Pericardium fibroblast (primary cell): ENCODE results near the gene EFCAB7. TPM values are rescaled to one million over a fixed set of nuclear protein-coding genes. Genes with fewer than 3 reads are reported as not detected.

Experiments used
- total RNA-seq: library from RNA; depleted of rRNA; stranded (reverse); fragments of >200 nt; gene quantifications from 2 replicates; pipeline ENCODE4 v1.2.3, GENCODE V29; 2015

The EFCAB7 gene, protein sequence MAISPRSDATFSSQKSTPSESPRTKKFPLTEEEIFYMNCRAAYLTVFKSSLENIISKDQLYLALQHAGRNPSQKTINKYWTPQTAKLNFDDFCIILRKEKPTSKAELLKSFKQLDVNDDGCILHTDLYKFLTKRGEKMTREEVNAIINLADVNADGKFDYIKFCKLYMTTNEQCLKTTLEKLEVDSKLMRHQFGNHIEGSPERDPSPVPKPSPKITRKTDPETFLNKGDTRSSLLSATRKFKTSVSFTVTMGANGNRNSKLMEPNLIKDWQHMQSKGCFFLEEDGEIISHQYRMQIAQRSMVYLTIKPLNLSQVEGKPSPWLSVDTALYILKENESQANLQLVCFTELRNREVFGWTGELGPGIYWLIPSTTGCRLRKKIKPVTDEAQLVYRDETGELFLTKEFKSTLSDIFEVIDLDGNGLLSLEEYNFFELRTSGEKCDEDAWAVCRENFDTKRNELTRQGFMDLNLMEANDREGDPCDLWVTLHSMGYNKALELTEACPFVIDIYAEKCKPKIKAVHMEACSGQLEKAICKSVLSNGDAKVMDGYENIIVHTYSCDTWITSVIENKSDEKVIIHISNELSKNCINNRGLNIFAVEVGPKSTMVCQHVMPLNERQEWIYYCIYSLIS
- 1.8 and 4.5 TPM in 2 replicates for total RNA-seq

DNA sequence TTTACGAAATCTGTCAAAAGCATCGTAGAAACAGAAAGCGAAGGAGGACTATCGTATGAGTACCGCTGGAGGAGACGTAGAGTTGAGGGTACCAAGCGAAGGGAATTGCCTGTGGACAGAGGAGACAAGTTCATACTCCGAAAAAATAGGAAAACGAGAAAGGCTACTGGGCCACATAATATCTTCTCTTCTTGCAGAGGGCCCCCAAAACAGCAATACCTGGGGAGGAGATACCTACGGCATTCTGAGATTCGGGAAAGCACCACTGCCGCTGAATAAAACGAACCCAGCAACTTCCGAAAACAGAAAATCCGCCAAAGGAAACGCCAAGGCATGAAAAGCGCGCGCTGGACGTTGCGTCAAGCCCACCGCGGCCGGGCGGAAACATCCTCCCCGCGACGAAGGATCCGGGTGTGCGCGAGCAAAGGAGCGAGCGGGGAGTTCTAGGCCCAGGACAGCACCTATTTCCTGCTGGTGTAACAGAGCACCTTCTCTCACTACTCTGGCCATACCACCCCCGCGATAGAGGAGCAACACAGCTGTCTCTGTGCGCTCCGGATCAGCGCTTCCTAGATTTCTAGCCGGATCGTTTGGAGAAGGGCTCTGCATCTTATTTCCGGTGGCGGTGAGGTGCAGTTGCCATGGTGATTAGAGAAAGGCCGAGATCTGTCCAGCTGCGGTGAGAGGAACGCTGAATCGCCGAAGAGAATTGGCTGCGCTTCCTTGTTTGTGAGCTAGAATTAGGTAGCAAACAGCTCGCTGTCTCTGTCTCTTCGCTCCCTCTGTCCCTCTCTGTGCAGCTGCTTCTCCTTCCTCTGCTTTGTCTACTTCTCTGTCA, at the start of gene EFCAB7, which contains the start of gene ITGB3BP:
Gene EFCAB7, plus strand, starts transcription at position 635 of the 838 bp plus-strand sequence. CDS start 2,048 bp downstream, outside the sequence.
Gene ITGB3BP, minus strand, starts transcription at position 335 of the 838 bp plus-strand sequence. Its CDS starts 92 bp downstream, at position 243.

GRCh38 chr1:63593303-63593885, 70.1 kb downstream of the EFCAB7 start, which contains the start of gene PGM1:
Gene PGM1 (plus strand): TSS chr1:63593411. CDS start chr1:63593489, 78 bp downstream.

Other genes with a start within 250 kb of the EFCAB7 start
- gene FOXD3, start 201.0 kb upstream of the EFCAB7 start, total RNA-seq, result not detected in 2 replicates
- 7.0 and 13.1 TPM in 2 replicates for gene ALG6, start 155.9 kb upstream of the EFCAB7 start, total RNA-seq
- 19.8 and 20.1 TPM in 2 replicates for gene ITGB3BP, start 300 bp upstream of the EFCAB7 start, total RNA-seq
- gene PGM1, start 69.9 kb downstream of the EFCAB7 start, total RNA-seq, result 137 and 318 TPM in 2 replicates